Fibroblast of skin of left quadriceps (primary cell): ENCODE data around the gene CD6.

ENCODE experiments used
- DNase-seq, 2 experiments: peaks; one replicate each; pipeline ENCODE4 v3.0.0-alpha.2; 2013; ENCODE audit warnings: low read depth in 2 of 2

CD6 gene

DNA sequence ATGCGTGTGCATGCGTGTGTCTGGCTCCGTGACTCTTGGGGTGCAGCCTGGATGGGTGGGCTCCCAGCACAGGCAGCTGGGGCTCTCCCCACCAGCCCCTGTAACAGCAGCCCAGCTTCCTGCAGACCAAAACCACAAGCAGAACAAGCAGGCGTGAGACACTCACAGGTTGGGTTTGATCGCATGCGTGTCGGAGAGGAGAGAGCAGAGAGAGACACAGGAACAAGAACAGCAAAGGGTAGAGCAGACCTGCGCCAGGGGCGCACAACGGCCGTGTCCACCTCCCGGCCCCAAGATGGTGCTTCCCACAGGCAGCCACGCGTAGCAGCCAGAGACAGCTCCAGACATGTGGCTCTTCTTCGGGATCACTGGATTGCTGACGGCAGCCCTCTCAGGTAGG, at the start of gene CD6:
CD6 (plus strand) TSS at position 161 of the 400 bp plus-strand sequence; CDS start at position 347, 186 bp downstream.
- no peak for DNase-seq

GRCh38 chr11:60921777-60922335, 49.6 kb upstream of the CD6 start:
- DNase-seq, result no peak

GRCh38 chr11:60922906-60923305, 48.6 kb upstream of the CD6 start:
- no peak for DNase-seq

- DNase-seq, result no peak
Observed at GRCh38 chr11:60923326-60923725, 48.2 kb upstream of the CD6 start.

DNA sequence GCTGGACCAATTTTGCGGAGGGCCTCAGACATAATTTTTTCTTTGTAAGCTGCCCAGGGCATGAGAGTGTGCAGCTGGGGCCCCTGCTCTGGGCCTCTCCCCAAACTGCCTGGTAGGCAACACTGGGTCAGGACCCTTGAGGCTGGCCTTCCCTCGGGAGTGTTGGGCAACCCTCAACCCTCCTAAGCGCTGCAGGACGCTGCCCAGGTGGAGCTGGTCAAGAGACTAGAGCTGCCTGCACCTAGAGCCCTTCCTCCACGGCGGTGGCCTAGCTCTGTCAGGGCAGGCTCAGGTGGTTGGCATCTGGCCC, 47.7 kb upstream of the CD6 start:
- DNase-seq, result no peak

- DNase-seq, result no peak
Observed at GRCh38 chr11:60924110-60924905, 47.2 kb upstream of the CD6 start, which contains the start of gene TMEM132A. Gene TMEM132A, plus strand, starts transcription at chr11:60924460. Its CDS starts 174 bp downstream, at chr11:60924634.

GRCh38 chr11:60924906-60925853, 46.3 kb upstream of the CD6 start:
- no peak for DNase-seq

GRCh38 chr11:60925868-60926267, 45.6 kb upstream of the CD6 start:
- DNase-seq, result no peak

DNA sequence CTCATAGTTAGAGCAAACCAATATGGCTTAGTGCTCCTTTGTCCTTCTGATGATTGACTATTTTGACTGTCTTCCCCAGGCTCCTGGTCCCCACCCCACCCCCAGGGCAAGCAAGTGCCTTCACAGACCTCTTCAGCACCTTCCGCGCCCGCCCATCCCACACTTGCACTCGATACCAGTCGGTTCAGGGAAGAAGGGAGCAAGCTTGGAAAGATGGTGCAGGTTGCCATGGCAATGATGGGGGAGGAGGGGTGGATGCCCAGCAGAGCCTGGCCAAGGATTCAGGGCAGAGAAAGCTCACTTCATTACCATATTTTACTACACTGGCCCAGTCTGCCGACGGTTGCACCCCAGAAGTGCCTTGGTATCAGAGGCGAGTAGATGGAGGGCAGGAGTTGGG, 45.0 kb upstream of the CD6 start:
- no peak for DNase-seq

DNA sequence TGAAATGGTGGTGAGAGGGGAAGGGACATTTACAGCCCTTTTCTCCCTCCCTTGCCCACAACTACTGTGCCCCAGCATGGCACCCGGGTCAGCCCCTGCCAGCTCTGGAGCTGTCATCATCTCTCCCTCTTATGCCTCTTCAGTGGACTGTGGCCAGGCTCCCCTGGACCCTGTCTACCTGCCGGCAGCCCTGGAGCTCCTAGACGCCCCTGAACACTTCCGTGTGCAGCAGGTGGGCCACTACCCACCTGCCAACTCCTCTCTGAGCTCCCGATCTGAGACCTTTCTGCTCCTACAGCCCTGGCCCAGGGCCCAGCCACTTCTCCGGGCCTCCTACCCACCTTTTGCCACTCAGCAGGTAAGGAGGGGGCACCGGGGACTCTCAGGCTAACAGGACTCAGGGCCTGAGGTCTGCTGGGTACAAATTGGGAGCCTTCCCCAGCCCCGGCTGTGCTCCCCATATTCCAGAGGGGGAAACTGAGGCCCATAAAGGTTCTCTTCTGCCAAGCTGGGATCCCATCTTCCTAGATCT, 44.4 kb upstream of the CD6 start:
- DNase-seq, result no peak

GRCh38 chr11:60927600-60927999, 43.9 kb upstream of the CD6 start:
- DNase-seq, result no peak

DNA sequence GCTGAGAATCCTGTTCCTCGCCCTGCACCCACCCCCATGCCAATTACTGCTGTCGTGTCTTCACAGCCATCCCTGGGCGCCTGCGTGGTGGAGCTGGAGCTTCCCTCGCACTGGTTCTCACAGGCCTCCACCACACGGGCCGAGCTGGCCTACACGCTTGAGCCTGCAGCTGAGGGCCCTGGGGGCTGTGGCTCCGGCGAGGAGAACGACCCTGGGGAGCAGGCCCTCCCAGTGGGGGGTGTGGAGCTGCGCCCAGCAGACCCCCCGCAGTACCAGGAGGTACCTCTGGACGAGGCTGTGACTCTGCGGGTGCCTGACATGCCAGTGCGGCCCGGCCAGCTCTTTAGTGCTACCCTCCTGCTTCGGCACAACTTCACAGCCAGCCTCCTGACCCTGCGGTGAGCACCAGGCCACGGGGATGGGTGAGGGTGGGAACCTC, 42.9 kb upstream of the CD6 start:
- no peak for DNase-seq

- no peak for DNase-seq
Observed at GRCh38 chr11:60929764-60930163, 41.7 kb upstream of the CD6 start.

GRCh38 chr11:60930394-60930793, 41.1 kb upstream of the CD6 start:
- no peak for DNase-seq

DNA sequence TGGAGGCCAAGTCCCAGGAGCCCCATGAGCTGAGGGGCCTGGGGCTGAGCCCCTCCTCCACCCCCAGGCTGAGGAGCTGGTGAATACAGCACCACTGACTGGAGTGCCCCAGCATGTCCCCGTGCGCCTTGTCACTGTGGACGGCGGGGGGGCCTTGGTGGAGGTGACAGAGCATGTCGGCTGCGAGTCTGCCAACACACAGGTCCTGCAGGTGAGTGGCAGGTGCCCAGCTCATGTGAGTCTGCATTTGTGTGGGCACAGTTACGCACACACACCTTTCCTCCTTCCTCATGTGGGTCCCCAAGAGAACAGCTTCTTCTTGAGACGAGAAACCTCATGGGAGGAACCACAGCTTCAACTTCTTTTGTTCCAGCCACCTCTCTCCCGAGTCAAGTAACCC, 39.6 kb upstream of the CD6 start:
- DNase-seq, result no peak

DNA sequence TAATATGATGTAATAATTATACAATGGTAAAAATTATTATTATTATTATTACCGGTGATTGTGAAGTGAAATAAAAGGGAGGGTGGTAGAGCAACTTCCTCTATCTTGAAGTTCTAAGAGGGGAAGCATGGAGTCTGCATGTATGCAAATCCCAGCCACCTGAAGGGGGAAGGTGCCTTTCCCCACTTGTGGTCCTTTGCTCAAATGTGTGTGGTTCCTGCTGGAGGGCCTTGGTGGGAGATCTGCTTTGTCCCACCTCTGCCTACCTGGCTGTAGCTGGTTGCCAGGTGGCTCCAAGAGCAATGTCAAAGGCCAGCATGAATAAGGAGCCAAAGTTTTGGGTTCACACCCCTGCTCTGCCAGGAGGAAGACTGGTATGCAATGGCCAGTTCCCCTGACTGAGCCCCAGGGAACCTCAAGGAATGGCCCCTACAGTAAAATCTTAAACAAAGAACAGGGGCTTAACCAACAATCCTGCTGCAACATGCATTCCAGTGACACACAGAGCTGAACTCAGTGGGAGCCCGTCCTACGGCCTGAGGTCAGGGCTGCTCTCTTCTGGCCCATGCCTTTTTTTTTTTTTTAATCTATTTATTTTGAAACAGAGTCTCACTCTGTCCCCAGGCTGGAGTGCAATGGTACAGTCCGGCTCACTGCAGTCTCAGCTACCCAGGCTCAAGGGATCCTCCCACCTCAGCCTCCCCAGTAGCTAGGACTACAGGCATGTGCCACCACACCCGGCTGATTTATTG, 38.7 kb upstream of the CD6 start:
- no peak for DNase-seq

DNA sequence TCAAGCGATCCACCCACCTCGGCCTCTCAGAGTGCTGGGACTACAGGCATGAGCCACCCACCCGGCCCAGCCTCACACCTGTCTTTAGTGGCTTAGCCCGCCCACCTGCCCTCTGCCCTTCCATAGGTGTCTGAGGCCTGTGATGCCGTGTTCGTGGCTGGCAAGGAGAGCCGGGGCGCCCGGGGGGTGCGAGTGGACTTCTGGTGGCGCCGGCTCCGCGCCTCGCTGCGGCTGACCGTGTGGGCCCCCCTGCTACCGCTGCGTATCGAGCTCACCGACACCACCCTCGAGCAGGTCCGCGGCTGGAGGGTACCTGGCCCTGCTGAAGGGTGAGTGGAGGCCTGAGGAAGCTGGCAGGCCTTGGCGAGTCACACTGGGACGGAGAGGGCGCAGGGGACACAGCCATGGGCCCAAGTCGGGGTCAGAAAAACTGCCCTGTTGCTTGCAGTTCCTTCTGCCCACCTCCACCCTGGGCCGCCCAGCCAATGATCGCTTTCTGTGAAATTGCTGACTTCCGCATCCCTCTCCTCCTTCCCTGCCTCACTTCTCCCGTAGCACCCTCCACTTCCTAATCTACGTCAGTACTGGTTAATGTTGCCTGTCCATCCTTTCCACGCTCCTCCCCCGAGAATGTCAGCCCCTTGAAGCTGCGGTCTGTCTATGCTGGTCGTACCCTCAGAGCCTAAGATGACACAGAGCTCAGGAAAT, 37.9 kb upstream of the CD6 start:
- no peak for DNase-seq

GRCh38 chr11:60934124-60934789, 37.2 kb upstream of the CD6 start:
- DNase-seq, result no peak

DNA sequence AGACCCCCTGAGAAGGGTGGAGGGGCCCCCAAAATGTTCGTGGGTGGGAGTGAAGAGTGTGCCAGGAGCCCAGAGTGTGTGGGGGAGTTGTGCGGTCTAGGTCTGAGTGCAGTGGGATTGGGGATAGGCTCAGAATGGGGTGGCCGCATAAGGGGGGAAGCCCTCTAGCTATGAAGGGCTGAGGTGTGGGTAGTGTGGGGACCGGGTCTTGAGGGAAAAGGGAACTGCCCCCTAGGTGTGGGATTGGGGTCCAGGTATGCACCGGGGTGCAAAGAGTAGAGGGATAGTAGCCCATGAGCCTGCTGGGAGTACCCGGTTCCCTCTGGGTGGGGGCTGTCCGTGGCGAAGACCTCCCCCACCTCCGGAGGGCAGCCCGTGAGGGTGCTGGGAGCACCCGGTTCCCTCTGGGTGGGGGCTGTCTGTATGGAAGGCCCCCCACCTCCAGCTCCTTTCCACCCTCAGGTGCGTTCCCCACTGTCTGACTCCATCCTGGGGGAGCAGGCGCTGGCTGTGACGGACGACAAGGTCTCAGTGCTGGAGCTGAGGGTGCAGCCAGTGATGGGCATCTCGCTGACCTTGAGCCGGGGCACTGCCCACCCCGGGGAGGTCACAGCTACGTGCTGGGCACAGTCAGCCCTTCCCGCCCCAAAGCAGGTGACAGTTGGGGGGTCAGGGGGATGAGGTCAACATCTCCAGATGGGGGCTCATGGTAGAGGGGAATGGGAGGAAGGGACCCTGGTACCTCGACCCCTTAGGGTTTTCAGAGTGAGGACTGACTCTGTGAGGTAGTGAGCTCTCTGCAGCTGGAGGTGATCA, 36.5 kb upstream of the CD6 start:
- DNase-seq, result no peak
